Measurements from ENCODE around the gene SNX13.
"Not testable (repeated sequence)": the region's sequence is repeated elsewhere in the genome, so short reads cannot be mapped to it uniquely, and the experiment has no call there.

Gene SNX13

GRCh38 chr7:17912536-17913235, 27.6 kb downstream of the SNX13 start:
- DNase-seq (ENCODE audit: low read depth in 2 of 2) = no peak

GRCh38 chr7:17912050-17912449, 28.2 kb downstream of the SNX13 start:
- DNase-seq (ENCODE audit: low read depth in 2 of 2) = no peak

- no peak for DNase-seq (ENCODE audit: low read depth in 2 of 2)
These were observed 29.9 kb downstream of the SNX13 start for GRCh38 chr7:17910377-17910776.

GRCh38 chr7:17909310-17909709, 31.0 kb downstream of the SNX13 start:
- DNase-seq (ENCODE audit: low read depth in 2 of 2) = not testable (repeated sequence)

- DNase-seq (ENCODE audit: low read depth in 2 of 2) = no peak
These were observed 33.3 kb downstream of the SNX13 start for GRCh38 chr7:17907014-17907413.

GRCh38 chr7:17903337-17903736, 37.0 kb downstream of the SNX13 start:
- no peak for DNase-seq (ENCODE audit: low read depth in 2 of 2)

GRCh38 chr7:17902599-17902998, 37.7 kb downstream of the SNX13 start:
- DNase-seq (ENCODE audit: low read depth in 2 of 2) = no peak

- no peak for DNase-seq (ENCODE audit: low read depth in 2 of 2)
These were observed 39.8 kb downstream of the SNX13 start for GRCh38 chr7:17900464-17900863.

- no peak for DNase-seq (ENCODE audit: low read depth in 2 of 2)
These were observed 42.2 kb downstream of the SNX13 start for GRCh38 chr7:17898111-17898510.

GRCh38 chr7:17887286-17887685, 53.0 kb downstream of the SNX13 start:
- DNase-seq (ENCODE audit: low read depth in 2 of 2) = no peak

GRCh38 chr7:17882685-17883084, 57.6 kb downstream of the SNX13 start:
- no peak for DNase-seq (ENCODE audit: low read depth in 2 of 2)

- DNase-seq (ENCODE audit: low read depth in 2 of 2) = no peak
These were observed 61.1 kb downstream of the SNX13 start for GRCh38 chr7:17879075-17879661.

- no peak for DNase-seq (ENCODE audit: low read depth in 2 of 2)
These were observed 61.7 kb downstream of the SNX13 start for GRCh38 chr7:17878627-17879026.

- DNase-seq (ENCODE audit: low read depth in 2 of 2) = no peak
These were observed 68.3 kb downstream of the SNX13 start for GRCh38 chr7:17871815-17872533.

GRCh38 chr7:17870406-17870805, 69.9 kb downstream of the SNX13 start:
- DNase-seq (ENCODE audit: low read depth in 2 of 2) = no peak

GRCh38 chr7:17863809-17864143, 76.5 kb downstream of the SNX13 start:
- no peak for DNase-seq (ENCODE audit: low read depth in 2 of 2)

- DNase-seq (ENCODE audit: low read depth in 2 of 2) = no peak
These were observed 77.0 kb downstream of the SNX13 start for GRCh38 chr7:17863095-17863808.

GRCh38 chr7:17856251-17856650, 84.0 kb downstream of the SNX13 start:
- DNase-seq (ENCODE audit: low read depth in 2 of 2) = no peak

GRCh38 chr7:17855202-17855601, 85.1 kb downstream of the SNX13 start:
- no peak for DNase-seq (ENCODE audit: low read depth in 2 of 2)

GRCh38 chr7:17854261-17855047, 85.8 kb downstream of the SNX13 start:
- no peak for DNase-seq (ENCODE audit: low read depth in 2 of 2)

- no peak for DNase-seq (ENCODE audit: low read depth in 2 of 2)
These were observed 87.9 kb downstream of the SNX13 start for GRCh38 chr7:17852361-17852760.

- no peak for DNase-seq (ENCODE audit: low read depth in 2 of 2)
These were observed 90.8 kb downstream of the SNX13 start for GRCh38 chr7:17849504-17849903.

Data from stimulated activated CD4-positive, alpha-beta T cell treated with anti-CD3 and anti-CD28 coated beads, Interleukin-12 subunit alpha, Interleukin-12 subunit beta, amount 100 ng/mL, for 24 hours (primary cell).